HG03575 (cell line): ENCODE results near the gene DCHS2.

ENCODE experiments used
- ATAC-seq: cut with Tn5 transposase; IDR thresholded peaks from one replicate; pipeline ENCODE4 v1.9.1; 2021; ENCODE audit not compliant: unreplicated experiment, insufficient number of reproducible peaks, low FRiP score; ENCODE audit errors: extremely low read depth

Gene DCHS2, protein sequence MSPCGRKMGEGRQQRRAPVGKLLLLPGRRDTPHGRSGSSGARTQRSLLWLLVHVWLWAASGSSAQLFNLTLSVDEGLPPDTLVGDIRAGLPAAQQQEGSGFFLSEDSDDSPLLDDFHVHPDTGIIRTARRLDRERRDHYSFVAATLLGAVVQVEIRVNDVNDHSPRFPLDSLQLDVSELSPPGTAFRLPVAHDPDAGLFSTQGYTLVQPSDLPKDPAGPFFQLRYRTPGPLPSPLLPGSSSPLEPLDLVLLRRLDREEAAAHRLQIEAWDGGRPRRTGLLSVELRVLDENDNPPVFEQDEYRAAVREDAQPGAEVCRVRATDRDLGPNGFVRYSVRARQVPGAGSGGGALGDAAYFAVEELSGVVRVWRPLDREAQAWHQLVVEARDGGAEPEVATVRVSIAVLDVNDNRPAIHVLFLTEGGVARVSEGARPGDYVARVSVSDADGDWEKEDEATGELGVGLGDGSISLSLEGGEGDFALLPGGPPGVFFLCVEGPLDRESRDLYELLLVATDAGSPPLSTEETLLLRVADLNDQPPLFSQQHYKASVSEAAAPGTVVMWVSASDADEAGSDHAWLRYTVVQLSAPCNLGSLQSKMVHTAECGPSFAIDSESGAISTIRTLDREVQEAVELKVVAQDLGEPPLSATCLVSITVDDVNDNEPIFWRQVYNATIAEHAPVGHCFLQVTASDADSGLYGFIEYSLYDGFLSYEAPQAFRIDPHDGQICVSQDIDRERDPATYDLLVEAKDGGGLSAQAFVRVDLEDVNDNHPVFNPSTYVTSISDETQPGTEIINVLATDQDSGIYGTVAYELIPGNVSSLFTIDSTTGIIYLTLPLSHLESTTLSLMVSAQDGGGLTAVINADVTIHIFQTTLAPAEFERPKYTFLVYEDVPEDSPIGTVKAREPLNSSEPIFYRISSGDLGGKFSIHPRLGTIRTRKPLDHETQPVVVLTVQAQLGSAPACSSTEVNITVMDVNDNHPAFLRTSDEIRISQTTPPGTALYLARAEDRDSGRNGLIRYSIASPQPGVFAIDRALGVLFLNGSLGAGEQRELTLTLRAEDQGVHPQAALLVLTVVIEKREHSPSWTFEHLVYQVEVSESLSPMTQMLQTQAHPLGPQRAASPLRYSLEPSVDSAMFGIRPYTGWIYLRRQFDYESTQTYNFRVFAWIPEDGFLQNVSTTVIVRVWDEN (N-terminal part only)

DNA sequence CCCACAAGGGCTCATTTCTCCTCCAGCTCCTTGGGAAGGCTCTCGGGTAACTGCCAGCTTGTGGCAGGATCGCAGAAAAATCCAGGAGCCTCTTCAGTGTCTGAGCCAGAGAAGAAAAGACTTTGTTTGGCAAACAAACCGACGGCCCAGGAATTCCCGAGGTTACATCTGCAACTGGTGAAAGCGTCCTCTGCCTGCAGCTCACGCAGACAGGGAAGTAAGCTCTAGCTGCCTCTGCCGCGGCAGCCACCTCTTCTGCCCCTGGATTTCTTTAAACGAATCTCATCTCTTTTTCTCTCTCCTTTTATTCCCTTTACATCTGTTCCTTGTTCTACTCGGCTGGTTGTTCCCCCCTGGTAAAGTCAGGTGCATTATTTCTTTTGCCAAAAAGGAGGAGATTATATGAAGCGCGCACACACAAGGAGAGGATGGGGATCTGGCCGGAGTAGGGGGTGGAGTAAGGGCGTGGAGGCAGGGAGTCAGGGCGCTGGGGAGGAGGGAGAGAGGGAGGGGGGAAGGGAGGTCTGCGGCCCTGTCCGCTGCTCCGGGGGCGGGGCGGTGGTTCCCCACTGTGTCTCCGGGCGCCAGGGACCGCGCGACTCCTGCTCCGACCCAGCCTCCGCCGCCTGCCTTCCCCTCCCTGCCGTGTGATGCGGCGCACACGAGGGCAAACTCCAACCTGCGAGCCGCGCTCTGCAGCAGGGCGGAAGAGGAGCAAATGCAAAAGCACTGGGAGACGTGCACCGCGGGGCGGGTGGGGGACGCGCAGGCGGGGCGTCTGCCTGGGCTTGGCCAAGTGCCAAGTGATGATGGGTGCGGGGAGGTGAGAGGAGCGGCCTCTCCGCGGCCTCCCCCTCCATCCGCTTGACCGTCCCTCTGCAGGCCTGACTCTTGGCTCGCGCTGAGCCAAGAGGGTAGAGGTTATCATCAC lies at the start of gene DCHS2:
TSS of gene DCHS2 (minus strand) at position 459 of the 931 bp plus-strand sequence. CDS start at position 15, 444 bp downstream.
- ATAC-seq = no peak

DNA sequence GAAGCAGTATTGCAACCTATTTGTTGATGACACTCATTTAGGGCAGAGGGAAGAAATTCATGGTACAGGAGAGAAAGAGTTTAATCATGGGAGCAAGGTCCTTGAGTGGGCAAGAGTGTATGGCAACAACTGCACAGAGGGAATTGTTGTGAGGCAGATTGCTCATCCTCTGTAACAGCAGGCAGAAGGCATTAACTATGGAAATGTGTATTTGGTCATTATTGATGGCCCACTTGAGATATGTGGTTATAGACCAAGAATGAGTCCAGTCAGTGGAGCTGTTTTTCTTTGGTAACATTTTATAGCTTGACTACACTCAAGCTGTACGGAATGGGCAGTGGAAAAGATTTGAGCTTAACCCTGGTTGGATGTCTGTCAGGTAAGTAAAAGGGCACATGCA lies 42.7 kb upstream of the DCHS2 start:
- ATAC-seq = no peak

DNA sequence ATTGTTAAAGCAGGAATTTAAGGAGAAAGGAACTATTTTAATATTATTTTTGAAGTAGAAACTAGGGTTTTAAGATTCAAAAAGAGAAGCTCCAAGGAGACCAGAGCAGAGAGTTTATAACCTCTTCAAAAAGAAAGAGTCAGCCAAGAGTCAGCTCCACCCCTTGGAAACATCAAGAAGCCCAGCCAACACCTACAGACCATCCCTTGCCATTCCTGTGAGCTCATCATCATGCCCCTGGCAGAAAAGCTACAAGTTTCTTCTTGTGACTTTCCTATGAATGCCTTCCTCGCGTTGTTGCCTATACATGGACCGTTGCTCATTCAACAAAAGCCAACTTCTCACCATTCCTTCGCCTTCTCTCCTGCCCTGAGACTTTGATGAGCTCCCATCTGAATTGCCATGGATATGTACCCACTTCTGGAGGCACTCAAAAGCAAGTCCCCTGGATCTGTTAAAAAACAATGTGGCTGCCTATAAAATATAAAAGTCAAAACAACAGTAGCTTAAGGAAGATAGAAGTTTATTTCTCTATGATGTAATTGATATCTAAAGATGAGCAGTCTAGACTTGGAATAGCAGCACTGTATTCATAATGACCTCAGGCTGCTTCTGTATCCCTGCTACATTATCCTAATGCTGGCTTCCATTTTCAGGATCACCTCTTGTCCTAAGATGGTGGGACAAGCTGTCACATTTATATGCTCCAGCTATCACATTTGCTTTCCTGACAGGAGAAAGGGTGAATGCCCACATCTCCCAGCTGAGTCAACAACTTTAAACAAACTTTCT lies 38.3 kb upstream of the DCHS2 start:
- ATAC-seq = no peak

- ATAC-seq = no peak
Observed at GRCh38 chr4:154528869-154529268, 37.3 kb upstream of the DCHS2 start.

DNA sequence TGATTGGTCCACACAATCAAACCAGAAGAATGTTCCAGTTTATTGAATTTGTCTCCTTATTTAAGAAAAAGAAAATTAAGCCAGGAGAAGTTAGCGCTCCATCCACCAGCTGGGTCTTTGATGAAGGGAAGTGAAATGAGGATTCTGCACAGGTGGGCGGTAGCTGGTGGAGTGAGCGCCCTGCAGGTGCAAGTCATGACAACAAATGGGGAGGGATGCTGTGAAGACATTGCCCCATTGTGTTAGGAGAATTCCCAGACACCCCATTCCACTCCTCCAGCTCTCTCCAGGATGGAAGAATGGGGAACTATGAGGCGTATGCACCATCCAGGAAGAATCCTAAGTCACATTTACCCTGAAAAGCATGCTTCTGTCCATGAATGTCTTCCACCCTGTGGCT lies 35.7 kb upstream of the DCHS2 start:
- no peak for ATAC-seq

GRCh38 chr4:154526151-154526550 lies 34.6 kb upstream of the DCHS2 start:
- no peak for ATAC-seq

DNA sequence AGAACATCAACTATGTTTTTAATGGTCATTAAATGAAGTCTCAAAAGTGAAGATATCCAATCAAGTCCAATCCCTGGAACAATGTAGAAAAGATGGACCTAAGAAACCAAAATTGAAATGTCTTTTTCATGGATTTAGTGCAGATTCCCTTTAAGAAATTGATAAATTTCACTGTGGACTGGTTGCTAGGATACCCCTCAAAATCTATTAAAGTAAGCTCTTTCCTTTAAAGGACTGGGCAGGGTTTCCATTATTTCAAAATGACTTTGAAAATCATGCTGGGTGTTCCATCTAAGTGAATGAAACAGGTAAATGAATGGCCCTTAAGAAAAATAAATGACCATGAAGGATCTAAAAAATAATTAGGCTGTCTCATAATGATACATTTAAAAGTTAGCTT lies 30.0 kb upstream of the DCHS2 start:
- no peak for ATAC-seq

GRCh38 chr4:154519214-154519613 lies 27.6 kb upstream of the DCHS2 start:
- no peak for ATAC-seq

- ATAC-seq = no peak
Observed at GRCh38 chr4:154517591-154517990, 26.0 kb upstream of the DCHS2 start.

DNA sequence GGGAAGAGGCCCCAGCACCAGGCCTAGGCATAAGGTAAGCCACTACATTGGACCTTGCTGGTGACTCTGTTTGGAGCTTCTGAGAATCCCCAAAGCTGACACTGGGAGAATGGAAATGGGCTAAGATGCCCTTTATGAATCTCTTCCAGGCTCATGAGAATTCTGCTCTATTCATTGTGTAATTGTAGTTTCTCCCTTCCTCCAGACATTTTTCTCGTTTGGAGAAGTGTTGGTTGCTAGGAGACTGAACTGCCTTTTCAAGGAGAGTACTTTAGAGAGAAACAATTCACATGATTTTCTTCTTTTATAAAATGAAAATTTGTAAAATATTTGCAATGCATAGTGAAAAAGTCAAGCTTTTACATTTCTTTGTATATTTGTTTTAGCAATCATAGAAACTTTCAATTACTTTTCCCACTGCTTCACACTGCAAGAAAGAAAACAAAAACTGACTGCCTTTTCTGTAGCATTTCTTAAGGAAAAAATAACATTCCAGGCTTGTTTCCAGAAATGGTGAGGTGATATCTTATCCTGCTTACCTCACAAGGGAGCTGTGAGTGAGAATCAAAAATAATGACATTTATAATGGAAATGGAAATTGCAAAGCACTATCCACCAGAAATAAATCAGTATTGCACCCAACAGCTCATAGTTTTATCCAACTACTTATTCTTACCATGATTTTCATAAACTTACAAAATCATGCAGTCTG lies 24.9 kb upstream of the DCHS2 start:
- no peak for ATAC-seq

GRCh38 chr4:154511981-154512380 lies 20.4 kb upstream of the DCHS2 start:
- ATAC-seq = no peak

DNA sequence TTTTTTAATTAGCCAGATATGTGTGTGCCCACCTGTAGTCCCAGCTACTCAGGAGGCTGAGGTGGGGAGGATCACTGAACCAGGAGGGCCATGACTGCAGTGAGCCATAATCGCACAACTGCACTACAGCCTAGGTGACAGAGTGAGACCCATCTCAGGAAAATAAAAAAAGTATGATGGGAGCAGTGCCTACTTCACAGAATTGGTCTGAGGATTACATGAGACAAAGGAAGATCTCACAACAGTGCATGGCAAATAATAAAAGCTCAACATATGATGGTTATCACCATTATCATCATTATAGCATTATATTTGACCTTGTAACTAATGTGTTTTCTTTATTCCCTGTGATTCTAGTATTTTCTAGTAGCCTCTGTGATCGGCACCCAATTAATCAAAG lies 19.9 kb upstream of the DCHS2 start:
- no peak for ATAC-seq

DNA sequence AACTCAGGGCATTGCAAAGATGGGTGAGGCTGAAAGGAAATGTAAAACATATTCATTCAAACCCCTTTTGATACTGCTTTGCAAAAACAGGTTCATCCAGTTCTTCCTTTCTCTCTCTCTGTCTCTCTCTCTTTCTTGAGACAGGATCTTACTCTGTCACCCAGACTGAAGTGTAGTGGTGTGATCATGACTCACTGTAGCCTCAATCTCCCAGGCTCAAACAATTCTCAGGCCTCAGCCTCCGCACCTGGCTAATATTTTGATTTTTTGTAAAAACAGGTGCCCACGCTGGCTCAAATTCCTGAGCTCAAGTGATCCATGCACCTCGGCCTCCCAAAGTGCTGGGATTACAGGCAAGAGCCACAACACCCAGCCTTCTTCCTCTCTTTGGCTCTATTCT lies 15.6 kb upstream of the DCHS2 start:
- ATAC-seq = no peak

GRCh38 chr4:154506253-154506652 lies 14.7 kb upstream of the DCHS2 start:
- no peak for ATAC-seq

- ATAC-seq = no peak
Observed at GRCh38 chr4:154503598-154503997, 12.0 kb upstream of the DCHS2 start.

DNA sequence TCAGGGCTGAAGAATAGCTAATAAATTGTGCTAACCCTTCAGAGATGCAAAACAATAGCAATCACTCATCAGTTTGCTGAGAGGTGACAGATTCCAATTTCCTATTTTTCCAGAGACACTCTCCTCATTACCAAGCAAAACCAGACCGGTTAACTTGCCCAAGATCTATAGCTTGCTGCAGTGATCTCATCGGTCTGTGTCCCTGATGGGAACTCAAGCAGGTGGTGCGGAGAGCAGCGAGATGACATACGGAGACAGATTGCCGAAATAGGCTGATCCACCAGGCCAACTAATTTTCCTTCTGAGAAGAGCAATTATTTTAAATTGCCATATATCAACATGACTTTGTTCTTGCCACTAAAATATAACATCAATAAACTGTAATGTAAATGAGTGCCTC lies 10.5 kb upstream of the DCHS2 start:
- ATAC-seq = no peak

GRCh38 chr4:154497889-154498288 lies 6.3 kb upstream of the DCHS2 start:
- no peak for ATAC-seq
